NCI-H2196 treated with DMSO at 0.1 percent for 48 hours (cell line): ENCODE measurements around the gene ZFP64.
A peak's percentile ranks its signal among the peaks of the same experiment; 100 is the strongest.
"Not testable (repeated sequence)": the region's sequence is repeated elsewhere in the genome, so short reads cannot be mapped to it uniquely, and the experiment has no call there.

Experiments used
- DNase-seq: peaks from one replicate; lab custom pipeline; 2025; ENCODE audit not compliant: unreplicated experiment; lab: John Stamatoyannopoulos, UW

The ZFP64 gene

DNA sequence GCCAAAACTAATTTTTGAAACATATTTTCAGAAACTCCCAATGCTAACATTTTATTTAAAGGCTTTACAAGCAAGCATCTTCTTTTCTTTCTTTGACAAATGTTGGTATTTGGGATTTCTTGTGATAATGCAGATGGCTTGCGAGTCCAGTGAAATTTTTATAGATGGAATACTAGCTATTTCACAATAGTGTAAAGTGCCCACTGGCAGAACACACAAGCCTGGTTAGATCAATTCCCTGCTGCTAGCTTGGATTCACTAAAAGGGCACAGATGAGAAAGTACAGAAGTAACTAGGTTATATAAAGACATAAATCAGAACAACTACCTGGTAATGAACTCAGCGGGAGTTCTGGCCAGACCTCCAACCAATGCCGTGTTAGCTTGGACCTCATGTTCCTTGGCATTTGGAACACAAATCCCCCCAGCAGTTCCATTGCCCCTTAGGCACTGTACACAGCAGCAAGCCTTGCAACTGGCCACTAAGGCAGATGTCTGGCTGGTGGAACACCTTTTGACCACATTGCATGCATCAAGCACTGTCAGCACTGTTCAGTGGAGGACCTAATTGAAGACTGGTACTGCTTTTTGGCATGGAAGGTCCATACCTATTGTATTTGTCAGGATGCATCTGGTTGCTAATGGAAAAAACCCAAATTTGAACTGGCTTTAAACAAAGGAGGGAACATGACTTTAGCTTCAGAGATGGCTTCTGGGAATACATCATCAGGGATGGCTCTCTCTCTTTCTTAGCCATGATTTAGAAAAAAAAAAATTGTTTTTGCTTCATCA, 15.6 kb upstream of the ZFP64 start:
- DNase-seq, result no peak

DNA sequence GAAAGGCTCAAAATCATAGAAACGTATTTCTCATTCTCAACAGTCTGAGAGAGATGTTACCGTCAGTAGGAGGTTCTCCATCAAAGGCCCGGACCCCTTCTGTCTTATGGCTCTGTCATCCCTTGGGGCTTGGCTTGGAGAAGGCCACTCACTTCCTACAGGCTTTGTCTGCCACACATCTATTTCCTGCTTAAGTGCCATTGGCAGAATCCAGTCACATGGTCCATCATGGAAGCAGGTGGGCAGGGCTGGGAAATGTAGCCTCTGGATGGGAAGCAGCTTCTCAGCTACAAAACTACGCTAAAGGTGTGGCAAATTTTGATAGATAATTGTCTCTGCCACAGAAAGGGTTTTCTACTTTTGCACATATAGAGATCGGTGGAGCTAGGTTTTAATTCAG, 12.6 kb upstream of the ZFP64 start:
- no peak for DNase-seq

DNA sequence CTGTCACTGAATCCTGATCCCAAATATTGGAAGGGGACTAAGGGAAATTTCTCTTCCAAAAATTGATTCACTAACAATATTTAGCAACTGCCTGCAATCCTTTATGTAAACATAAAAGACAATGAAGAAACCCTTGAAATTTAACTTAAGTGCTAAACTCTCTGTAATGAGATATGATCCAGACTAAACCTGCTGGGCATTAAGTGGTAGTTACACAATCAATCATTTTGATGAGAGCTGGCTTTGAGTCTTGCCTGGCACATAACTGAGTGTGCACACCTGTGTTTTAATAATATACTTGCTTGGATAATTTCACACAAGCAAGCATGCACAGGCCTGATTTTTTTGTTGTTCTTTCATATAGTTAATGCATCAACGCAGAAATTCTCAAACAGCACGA, 9.8 kb upstream of the ZFP64 start:
- peak; percentile 46 for DNase-seq

DNA sequence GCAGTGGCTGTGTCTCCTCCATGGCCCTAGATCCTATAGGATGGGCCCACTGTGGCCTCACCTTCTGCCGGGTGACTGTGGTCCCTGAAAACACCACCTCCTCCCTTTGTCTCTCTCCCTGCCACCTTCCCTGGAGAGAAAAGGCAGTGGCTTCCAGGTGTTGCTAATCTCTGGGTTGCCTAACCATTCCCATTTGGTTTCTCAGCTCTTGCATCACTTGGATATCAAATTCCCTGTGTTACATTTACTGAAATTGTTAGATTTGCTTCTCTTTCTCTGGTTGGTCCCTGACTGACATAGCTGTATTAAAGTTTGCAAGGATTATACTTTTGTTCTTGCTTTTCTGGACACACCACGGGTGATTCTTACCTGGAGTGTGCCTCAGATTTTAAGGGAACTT, 9.3 kb upstream of the ZFP64 start:
- DNase-seq, result peak; percentile 30

DNA sequence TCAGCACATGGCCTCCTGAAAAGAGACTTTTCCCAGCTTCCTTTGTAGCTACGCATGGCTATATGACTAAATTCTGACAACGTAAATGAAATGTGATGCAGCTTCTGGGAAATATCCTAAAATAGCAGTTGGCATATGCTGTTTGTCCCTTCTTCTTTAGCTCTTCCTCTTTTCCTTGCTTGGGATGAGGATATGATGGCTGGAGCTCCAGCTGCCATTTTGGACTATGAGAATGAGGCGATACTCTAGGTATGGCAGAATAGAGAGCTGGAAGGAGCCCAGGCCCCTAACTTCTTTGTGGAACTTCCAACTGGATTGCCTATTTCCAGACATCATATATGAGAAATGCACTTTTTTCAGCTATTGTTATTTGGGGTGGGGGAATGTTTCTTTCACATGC, 5.3 kb upstream of the ZFP64 start:
- DNase-seq, result no peak

DNA sequence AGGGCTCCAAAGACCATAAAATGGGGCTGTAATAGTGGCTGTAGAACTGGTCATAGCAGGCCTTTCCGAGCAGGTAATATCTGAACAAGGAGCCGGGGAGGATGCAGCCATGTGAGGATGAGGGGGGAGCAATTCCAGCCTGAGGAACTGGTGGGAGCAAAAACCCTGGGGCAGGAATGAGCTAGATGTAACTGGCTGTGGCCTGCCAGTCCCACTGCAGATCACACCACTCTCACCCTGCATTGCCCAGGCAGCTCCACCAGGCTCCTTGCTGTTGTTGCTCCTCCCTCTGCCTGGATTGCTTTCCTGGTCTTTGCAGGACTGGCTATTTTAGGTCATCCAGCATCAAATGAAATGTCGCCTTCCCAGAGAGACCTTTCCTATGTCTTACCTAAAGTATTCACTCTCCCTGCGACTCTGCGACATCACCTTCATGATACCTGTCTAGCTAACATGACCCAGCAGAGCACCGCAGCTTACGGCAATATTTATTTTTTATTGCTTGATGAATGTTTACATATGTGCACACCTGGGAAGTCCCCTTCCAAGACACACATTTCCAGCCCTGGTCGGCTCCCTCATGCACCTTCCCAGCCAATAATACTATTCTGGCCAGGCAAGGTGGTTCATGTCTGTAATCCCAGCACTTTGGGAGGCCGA, 2.4 kb upstream of the ZFP64 start:
- DNase-seq, result peak; percentile 29

DNA sequence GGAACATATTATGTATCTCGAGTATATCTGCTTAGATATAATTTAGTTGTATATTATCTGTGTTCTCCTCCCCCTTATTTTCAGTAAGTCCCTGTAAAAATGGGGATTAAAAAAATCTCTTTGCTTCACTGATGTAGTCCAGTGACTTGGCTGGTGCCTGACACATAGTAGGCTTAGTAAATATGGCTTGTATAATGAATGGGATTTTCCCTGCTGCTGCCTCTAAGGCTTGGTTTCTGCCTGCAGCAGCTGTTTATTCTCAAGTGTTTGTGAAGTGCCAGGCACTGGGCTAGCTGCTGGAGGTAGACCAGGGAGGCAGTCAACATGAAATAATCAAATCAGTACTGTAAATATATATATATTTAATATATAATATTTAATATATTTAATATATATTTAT, 1.6 kb upstream of the ZFP64 start:
- peak; percentile 17 for DNase-seq

DNA sequence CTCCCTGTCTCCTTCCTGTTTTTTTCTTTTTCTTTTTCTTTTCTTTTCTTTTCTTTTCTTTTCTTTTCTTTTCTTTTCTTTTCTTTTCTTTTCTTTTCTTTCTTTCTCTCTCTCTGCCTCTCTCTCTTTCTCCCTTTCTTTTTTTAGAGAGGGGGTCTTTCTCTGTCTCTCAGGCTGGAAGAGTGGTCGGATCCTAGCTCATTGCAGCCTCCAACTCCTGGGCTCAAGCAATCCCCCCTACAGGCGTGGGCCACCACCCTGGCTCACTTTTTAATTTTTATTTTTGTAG, 1.1 kb upstream of the ZFP64 start:
- not testable (repeated sequence) for DNase-seq

DNA sequence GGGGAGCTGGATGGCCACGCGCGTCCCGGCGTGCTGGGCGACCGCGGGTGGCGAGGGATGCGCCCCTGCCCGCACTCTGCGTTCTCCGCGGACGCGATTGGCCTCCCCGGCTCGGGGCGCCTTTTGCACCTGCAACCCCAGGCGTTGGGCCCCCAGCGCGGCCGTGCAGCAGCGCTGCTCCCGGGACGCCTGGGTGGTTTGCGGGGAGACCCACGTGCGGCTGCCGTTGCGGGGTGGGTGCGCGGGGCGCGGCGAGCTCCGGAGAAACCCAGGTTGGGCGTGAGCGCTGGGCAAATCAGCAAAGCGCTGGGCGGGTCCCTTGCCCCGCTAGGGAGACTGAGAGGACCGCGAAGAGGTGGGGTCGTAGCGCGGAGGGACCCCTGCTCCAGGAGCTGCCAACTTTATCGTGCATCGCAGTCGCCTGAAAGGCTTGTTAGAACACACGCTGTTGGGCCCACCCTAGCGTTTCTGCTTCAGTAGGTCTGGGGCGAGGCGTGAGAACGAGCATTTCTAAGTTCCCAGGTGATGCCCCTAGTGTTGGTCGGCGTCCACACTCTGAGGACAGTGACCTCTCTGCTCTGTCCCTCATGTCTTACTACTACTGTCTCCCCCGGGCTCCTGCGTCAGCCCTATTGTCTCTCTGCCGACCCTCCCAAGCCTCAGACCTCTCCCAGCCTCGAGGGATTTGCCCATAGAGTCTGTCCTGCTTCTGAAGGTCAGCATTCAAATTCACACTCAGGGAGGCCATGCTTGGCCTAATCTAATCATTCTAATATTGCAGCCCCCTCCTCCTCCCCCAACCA, 538 bp upstream of the ZFP64 start:
- DNase-seq, result peak; percentile 61

DNA sequence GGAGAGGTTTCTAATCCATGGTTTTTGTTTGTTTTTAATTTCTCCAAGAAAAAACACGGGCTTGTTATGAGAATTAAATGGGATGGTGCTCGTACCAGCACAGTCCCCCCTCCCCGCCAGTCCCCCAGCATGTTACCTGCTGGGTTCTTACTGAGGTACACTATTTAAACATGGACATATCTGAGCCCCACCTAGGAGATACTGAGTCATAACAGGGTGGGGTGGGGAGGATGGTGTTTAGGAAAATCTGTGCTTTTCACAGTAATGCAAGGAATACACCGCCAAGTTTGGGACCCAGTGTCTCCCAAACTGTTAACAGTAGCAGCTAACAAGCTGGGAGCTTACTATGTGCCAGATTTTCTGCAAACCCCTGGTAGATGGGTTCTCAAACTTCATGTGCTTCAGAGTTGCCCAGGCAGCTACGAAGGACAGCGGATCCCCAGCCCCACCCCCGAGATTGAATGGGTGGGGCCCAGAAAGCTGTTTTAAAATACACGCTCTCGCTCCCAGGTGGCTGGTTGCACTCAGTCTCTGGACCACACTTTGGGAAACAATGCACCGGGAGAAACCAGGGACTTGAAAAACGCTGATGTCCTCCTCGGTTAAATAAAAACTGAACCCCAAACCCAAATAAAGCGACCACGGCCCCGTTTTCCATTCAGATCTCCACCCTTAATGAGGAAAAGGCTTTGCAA, 995 bp downstream of the ZFP64 start:
- DNase-seq, result peak; percentile 8

DNA sequence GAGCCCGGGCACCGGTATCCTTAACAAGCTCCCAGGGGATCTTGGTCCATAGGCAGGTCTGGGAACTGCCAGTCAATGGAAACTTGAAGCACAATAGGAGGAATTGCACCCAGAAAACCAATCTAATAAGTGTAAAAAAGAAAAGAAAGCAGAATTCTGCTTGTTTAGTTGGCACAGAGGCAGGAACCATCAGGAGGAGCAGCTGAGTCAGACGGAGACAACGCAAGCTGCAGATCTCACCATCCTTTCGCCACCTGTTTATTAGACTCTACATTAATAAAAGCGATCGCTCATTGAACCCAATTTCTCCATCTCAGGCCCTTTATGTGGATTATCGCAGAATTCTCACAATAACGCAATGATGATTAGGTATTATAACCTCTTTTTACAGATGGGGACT, 9.8 kb downstream of the ZFP64 start:
- DNase-seq, result no peak

DNA sequence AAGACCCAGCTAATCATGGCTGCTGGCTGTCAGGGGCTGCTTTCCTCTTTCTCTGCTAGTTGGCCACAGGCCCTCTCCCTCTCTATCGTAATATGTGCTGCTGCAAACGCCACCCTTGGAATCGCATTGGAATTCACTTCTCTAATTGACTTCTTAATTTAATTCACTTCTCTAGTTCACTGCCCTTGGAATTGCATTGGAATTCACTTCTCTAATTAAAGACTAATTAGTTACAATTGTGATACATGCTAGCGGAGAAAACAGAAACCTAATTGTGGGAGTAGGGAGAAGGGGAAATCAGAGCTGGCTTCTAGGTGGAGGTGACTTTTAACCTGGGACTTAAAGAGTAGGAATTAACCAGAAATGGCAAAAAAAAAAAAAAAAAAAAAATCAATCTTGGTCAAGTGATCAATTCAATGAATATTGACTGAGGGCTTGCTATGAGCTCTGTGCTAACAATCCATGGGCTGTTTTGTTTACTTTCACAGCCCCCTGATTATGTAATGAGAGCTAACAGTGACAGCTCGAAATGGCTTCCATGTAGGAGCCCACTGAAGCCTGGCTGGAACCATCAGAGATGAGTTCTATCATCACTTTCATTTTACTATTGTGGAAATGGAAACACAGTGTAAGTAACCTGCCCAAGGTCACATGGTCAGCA, 11.3 kb downstream of the ZFP64 start:
- no peak for DNase-seq

DNA sequence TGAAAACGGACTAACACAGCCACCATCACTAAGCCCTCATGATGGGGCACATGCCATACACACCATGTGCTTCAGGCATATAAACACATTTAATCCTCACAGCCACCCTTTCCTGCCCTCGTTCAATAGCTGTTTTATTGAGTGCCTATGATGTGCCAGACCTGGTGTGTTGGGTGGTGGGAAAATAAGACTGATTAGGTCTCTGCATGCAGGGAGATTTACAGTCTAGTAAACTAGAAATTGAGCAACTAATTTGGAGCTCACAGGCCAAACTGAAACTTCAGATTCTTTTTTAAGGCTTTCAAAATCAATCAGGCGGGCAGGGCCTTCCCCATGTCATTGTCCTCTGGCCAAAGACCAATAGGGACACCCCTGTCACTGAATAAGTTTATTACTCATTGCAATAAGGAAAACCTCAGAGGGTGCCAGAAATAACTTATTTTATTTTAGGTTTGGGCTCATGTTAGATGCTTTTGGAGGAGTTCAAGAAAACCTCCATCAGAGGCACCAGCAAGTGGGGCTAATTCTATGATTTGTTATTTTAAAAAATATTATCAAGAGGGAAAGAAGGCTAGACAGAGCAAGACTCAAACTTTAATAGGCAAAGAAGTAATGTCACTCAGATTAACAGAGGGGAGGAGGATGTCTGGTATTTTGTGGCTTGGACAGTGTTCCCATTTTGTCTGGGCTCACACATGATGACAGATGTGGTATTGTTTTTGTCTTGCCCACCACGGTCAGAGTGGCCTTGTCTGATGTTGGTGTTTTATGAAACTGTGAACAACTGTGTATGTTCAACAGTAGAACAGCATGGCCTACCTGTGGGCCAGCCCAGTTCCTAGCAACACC, 12.0 kb downstream of the ZFP64 start:
- no peak for DNase-seq

DNA sequence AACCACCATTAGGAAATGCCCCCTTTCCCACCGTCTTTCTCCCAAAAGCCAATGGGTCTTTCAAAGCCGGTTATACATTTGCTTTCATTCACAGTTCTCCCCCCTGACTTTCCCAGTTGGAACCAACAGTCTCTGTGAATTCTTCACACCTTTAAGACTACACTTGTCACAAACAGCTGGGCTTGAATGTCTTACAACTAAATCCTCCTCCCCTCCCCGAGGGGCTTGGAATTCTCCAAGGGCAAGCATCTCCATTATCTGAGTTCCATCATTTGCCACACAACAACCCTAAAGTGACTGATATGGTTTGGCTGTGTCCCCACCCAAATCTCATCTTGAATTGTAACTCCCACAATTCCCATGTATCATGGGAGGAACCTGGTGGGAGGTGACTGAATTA, 12.9 kb downstream of the ZFP64 start:
- DNase-seq, result no peak

DNA sequence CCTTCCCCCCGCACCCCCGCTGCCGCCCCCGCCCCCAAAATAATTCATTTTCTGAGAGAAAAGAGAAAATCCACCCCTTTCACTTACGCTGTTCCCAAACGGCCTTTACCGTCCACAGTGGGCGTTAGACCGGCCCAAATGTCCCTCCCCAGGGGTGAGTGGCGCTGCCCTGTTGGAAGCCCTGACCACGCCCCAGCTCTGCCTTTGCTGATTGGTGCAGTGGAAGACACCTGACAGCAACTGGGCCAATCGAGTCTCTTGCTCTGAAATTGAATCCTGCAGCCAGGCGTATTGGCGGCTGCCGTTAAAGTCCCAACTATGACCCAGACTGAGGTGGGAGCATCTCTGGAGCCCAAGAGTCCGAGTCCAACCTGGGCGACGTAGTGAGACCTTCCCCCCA, 15.7 kb downstream of the ZFP64 start:
- DNase-seq, result no peak

DNA sequence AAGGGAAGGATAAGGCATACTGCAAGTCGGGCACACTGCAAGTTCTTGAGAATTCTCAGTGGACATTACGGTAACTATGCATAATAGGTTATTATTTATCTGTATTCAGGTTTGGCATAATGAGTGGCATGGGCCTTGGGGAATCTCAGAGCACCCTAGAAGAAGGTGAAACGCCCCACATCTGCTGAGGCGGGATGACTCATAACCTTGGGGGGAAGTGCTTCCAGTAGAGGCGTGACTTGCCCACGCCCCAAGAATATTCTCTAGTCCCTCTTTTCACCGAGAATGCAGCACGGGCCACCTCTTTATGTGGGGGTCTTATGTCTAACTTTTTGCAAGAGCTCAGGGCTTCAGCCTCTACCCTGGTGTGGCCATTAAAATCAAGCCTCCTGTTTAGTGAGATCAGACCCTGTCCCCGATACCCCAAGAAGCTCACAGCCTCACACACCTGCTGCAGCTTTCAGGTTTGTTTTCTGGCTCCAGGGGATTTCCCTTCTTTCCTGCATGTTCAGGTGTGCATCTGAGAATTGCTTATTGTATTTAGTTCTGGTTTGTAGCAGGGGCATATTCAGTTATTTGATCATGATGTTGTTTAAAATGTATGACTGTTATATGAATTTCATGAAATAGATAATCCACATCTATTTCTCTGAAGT, 19.1 kb downstream of the ZFP64 start:
- no peak for DNase-seq

DNA sequence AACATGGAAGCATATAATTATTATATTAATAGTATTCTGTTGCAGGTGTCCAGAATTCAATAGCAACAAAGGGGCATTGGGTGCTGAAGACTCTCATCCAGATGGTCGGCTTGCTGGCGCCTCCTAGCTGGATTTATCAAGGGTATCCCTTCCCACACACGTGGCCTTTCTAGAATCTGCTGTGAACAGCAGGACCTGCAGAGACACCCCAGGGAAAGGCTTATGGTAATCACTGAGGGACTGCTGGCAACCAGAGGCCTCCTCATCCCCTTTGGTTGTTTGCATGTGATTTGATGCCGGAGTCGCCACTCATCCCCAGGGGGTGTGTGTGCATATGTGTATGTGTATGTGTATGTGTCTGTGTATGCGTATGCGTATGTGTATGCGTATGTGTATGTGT, 20.6 kb downstream of the ZFP64 start:
- no peak for DNase-seq

DNA sequence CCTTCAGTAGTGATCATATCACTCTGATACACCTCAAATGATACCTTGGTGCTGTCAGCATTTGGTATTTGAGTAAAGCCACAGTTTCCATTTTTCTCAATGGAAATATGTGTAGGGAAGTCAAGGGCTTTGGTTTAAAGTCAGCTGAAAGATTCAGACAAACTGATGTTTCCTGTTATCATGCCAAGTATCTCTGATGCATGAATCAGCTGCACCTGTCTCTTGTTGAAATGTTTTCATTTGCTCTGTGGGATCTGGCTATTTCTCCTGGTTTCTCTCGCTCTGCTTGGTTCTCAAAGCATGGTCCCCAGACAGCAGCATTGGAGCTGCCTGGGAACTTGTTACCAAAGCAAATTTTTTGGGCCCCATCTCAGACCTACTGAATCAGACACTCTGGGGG, 23.5 kb downstream of the ZFP64 start:
- DNase-seq, result peak; percentile 9

DNA sequence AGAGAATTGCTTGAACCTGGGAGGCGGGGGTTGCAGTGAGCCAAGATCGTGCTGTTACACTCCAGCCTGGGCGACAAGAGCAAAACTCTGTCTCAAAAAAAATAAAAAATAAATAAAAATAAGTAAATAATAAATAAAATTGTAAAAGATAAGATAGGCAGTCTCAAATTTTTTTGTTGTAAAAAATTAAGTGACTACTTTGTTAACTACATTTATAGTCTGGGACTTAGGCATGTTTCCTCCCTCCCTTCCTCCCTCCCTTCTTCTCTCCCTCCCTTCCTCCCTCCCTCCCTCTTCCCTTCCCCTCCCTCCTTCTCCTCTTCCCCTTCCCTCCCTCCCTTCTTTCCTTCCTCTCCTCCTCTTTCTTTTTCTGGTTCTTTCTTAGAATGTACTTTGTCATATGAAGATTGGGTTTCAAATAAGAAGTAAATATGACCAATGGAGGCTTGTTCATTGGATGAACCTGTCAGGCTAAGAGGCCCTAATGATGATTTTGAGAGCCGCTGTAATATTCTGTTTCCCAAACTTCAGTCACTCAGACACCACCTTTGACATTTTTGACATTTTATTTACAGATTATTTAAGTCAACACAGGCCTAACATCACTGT, 24.2 kb downstream of the ZFP64 start:
- no peak for DNase-seq
